ENCODE measurements around the gene PGA5.

The PGA5 gene

GRCh38 chr11:61277186-61278000, 36.4 kb downstream of the PGA5 start:
- H3K27ac ChIP-seq = no peak overlapping the region
- no peak for DNase-seq (ENCODE audit: low spot score)
- TF ChIP-seq CTCF (IDR thresholded peaks at IDR 0.05) = no peak
- H3K4me3 ChIP-seq = no peak overlapping the region

- DNase-seq (ENCODE audit: low spot score) = no peak
- Histone ChIP-seq H3K27ac (no peak overlapping the region), H3K4me3 (no peak overlapping the region)
- no peak for TF ChIP-seq CTCF (IDR thresholded peaks at IDR 0.05)
Measured at GRCh38 chr11:61278001-61278470, 37.1 kb downstream of the PGA5 start.

- Histone ChIP-seq H3K4me3 (no peak overlapping the region), H3K27ac (no peak overlapping the region)
- DNase-seq (ENCODE audit: low spot score) = no peak
- TF ChIP-seq CTCF (IDR thresholded peaks at IDR 0.05) = no peak
Measured at GRCh38 chr11:61279934-61280659, 39.1 kb downstream of the PGA5 start.

GRCh38 chr11:61280883-61281580, 40.1 kb downstream of the PGA5 start:
- no peak for DNase-seq (ENCODE audit: low spot score)
- Histone ChIP-seq H3K27ac (no peak overlapping the region), H3K4me3 (no peak overlapping the region)
- no peak for TF ChIP-seq CTCF (IDR thresholded peaks at IDR 0.05)

GRCh38 chr11:61281581-61282250, 40.7 kb downstream of the PGA5 start:
- TF ChIP-seq CTCF (IDR thresholded peaks at IDR 0.05) = no peak
- H3K27ac ChIP-seq = no peak overlapping the region
- no peak for DNase-seq (ENCODE audit: low spot score)
- no peak overlapping the region for H3K4me3 ChIP-seq

GRCh38 chr11:61283613-61284012, 42.6 kb downstream of the PGA5 start:
- no peak for TF ChIP-seq CTCF (IDR thresholded peaks at IDR 0.05)
- no peak overlapping the region for H3K27ac ChIP-seq
- H3K4me3 ChIP-seq = no peak overlapping the region
- DNase-seq (ENCODE audit: low spot score) = no peak

Measured in coronary artery (tissue), 2 donors.